ENCODE measurements around the gene ZFPM1.

The ZFPM1 gene

DNA sequence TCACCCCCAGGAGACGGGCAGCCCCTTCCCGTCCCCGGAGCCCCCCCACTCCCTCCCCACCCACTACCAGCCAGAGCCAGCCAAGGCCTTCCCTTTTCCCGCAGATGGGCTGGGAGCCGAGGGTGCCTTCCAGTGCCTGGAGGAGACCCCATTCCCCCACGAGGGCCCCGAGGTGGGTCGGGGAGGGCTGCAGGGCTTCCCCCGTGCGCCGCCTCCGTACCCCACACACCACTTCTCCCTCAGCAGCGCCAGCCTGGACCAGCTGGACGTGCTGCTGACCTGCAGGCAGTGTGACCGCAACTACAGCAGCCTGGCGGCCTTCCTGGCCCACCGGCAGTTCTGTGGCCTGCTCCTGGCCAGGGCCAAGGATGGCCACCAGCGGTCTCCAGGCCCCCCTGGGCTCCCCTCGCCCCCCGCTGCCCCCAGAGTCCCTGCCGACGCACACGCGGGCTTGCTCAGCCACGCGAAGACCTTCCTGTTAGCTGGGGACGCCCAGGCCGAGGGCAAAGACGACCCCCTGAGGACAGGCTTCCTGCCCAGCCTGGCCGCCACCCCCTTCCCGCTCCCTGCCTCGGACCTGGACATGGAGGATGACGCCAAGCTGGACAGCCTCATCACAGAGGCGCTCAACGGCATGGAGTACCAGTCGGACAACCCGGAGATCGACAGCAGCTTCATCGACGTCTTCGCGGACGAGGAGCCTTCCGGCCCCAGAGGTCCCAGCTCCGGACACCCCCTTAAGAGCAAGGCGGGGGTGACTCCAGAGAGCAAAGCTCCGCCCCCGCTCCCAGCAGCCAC lies 23.5 kb upstream of the ZFPM1 start:
- TF ChIP-seq, protein P1, sequence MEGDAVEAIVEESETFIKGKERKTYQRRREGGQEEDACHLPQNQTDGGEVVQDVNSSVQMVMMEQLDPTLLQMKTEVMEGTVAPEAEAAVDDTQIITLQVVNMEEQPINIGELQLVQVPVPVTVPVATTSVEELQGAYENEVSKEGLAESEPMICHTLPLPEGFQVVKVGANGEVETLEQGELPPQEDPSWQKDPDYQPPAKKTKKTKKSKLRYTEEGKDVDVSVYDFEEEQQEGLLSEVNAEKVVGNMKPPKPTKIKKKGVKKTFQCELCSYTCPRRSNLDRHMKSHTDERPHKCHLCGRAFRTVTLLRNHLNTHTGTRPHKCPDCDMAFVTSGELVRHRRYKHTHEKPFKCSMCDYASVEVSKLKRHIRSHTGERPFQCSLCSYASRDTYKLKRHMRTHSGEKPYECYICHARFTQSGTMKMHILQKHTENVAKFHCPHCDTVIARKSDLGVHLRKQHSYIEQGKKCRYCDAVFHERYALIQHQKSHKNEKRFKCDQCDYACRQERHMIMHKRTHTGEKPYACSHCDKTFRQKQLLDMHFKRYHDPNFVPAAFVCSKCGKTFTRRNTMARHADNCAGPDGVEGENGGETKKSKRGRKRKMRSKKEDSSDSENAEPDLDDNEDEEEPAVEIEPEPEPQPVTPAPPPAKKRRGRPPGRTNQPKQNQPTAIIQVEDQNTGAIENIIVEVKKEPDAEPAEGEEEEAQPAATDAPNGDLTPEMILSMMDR (IDR thresholded peaks at IDR 0.05; ENCODE audit: low read depth, low read length), result no peak
- no peak overlapping the region for H3K4me3 ChIP-seq (replicated peaks in 1 of 2; ENCODE audit: low read depth in 2 of 2, low read length in 2 of 2)
- DNase-seq (ENCODE audit: low read depth in 2 of 2), result no peak

DNA sequence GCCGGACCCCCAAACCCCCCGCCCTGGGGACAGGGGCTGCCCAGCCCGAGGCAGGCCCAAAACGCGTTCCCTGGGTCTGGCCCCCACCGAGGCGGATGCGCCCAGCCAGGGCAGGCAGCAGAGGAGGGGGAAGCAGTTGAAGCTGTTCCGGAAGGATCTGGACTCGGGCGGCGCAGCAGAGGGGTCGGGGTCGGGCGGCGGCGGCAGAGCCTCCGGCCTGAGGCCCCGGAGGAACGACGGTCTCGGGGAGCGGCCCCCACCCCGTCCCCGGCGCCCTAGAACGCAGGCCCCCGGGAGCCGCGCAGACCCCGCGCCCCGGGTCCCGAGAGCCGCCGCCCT lies 22.9 kb upstream of the ZFPM1 start:
- TF ChIP-seq, protein P1 (IDR thresholded peaks at IDR 0.05; ENCODE audit: low read depth, low read length), result no peak
- DNase-seq (ENCODE audit: low read depth in 2 of 2), result no peak
- no peak overlapping the region for H3K4me3 ChIP-seq (replicated peaks in 1 of 2; ENCODE audit: low read depth in 2 of 2, low read length in 2 of 2)

DNA sequence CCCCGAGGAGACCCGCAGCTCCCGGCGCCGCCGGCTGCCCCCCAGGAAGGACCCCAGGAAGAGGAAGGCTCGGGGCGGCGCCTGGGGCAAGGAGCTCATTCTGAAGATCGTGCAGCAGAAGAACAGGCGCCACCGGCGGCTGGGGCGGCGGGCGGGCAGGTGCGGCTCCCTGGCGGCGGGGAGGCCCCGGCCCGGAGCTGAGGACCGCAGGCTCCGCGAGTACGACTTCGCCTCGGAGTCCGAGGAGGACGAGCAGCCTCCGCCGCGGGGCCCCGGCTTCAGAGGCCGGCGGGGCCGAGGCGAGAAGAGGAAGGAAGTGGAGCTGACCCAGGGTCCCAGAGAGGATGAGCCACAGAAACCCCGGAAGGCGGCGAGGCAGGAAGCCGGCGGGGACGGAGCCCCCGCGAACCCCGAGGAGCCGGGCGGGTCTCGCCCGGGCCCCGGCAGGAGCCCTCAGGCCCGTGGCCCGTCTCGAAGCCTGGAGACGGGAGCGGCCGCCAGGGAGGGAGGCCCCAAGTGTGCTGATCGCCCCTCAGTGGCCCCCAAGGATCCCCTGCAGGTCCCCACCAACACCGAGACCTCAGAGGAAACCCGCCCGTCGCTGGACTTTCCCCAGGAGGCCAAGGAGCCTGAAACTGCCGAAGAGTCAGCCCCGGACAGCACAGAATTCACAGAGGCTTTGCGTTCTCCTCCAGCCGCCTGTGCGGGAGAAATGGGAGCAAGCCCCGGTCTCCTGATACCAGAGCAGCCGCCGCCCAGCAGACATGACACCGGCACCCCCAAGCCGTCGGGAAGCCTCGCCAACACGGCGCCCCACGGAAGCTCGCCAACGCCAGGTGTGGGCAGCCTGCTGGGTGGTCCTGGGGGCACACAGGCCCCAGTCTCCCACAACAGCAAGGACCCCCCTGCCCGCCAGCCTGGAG lies 22.3 kb upstream of the ZFPM1 start:
- H3K4me3 ChIP-seq (replicated peaks in 1 of 2; ENCODE audit: low read depth in 2 of 2, low read length in 2 of 2), result peak overlapping the region; percentile 14 to 17
- DNase-seq (ENCODE audit: low read depth in 2 of 2), result peak in 1 of 2 donors; percentile 11

DNA sequence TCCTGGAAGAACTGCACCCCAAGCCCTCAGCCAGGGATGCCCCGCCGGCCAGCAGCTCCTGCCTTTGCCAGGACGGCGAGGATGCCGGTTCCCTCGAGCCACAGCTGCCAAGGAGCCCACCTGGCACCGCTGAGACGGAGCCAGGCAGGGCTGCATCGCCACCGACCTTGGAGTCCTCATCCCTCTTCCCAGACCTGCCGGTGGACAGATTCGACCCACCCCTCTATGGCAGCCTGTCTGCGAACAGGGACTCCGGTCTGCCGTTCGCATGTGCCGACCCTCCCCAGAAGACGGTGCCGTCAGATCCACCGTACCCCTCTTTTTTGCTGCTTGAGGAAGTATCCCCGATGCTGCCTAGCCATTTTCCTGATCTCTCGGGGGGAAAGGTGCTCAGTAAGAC lies 21.4 kb upstream of the ZFPM1 start:
- TF ChIP-seq, protein P1 (IDR thresholded peaks at IDR 0.05; ENCODE audit: low read depth, low read length), result no peak
- DNase-seq (ENCODE audit: low read depth in 2 of 2), result no peak
- H3K4me3 ChIP-seq (replicated peaks in 1 of 2; ENCODE audit: low read depth in 2 of 2, low read length in 2 of 2), result no peak overlapping the region

More for the DNA sequence above, 22.3 kb upstream of the ZFPM1 start:
- TF ChIP-seq, protein P1 (IDR thresholded peaks at IDR 0.05; ENCODE audit: low read depth, low read length), result no peak

DNA sequence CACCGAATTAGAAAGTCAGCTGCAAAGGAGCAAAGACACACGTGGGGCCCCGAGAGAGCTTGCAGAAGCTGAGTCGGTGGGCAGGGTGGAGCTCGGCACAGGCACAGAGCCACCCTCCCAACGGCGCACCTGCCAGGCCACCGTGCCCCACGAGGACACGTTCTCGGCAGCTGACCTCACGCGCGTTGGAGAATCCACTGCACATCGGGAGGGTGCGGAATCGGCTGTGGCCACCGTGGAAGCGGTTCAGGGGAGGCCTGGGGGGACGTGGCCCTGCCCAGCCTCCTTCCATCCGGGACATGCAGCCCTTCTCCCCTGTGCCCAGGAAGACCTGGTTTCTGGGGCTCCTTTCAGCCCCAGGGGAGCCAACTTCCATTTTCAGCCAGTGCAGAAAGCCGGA lies 20.9 kb upstream of the ZFPM1 start:
- DNase-seq (ENCODE audit: low read depth in 2 of 2), result no peak
- TF ChIP-seq, protein P1 (IDR thresholded peaks at IDR 0.05; ENCODE audit: low read depth, low read length), result no peak
- no peak overlapping the region for H3K4me3 ChIP-seq (replicated peaks in 1 of 2; ENCODE audit: low read depth in 2 of 2, low read length in 2 of 2)

DNA sequence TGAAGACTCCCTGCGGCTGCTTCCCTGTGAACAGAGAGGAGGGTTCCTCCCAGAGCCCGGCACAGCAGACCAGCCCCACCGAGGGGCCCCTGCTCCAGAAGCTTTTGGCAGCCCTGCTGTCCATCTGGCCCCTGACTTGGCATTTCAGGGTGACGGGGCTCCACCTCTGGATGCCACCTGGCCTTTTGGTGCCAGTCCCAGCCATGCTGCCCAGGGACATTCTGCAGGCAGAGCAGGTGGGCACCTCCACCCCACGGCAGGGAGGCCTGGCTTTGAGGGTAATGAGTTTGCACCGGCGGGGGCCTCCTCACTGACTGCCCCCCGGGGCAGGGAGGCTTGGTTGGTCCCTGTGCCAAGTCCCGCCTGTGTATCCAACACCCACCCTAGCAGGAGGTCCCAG lies 20.3 kb upstream of the ZFPM1 start:
- DNase-seq (ENCODE audit: low read depth in 2 of 2), result no peak
- H3K4me3 ChIP-seq (replicated peaks in 1 of 2; ENCODE audit: low read depth in 2 of 2, low read length in 2 of 2), result no peak overlapping the region
- TF ChIP-seq, protein P1 (IDR thresholded peaks at IDR 0.05; ENCODE audit: low read depth, low read length), result no peak
